IPS-15b (cell line): ENCODE data around the gene EMP2.
"Not testable (repeated sequence)": the region's sequence is repeated elsewhere in the genome, so short reads cannot be mapped to it uniquely, and the experiment has no call there.

Experiments used
- H3K27me3 ChIP-seq: one replicate; pipeline ENCODE4 v1.6.1; 2013; ENCODE audit warnings: low read length; ENCODE audit not compliant: control insufficient read depth, insufficient read depth
- H3K36me3 ChIP-seq: one replicate; pipeline ENCODE4 v1.6.1; 2013; ENCODE audit warnings: low read length; ENCODE audit not compliant: control insufficient read depth, insufficient read depth
- H3K4me1 ChIP-seq: one replicate; pipeline ENCODE4 v1.6.1; 2013; ENCODE audit warnings: mild to moderate bottlenecking, low read length; ENCODE audit not compliant: control insufficient read depth, insufficient read depth
- H3K4me3 ChIP-seq: one replicate; pipeline ENCODE4 v1.5.1; 2013; ENCODE audit warnings: low read depth, low read length
- H3K9ac ChIP-seq: one replicate; pipeline ENCODE4 v1.6.1; 2013; ENCODE audit warnings: low read depth, mild to moderate bottlenecking, low read length
- H3K9me3 ChIP-seq: one replicate; pipeline ENCODE4 v1.6.1; 2013; ENCODE audit warnings: mild to moderate bottlenecking, low read length; ENCODE audit not compliant: control insufficient read depth, insufficient read depth

EMP2 gene

GRCh38 chr16:10509534-10510025 lies 70.8 kb downstream of the EMP2 start:
- H3K27me3 ChIP-seq = no peaks in the 10 kb centered on the region
- H3K36me3 ChIP-seq = no peaks in the 10 kb centered on the region
- no peak overlapping the region for H3K4me3 ChIP-seq
- peaks cover 3% of the 10 kb centered on the region for H3K9me3 ChIP-seq
- H3K9ac ChIP-seq = no peak overlapping the region
- peaks cover 3% of the 10 kb centered on the region for H3K4me1 ChIP-seq

DNA sequence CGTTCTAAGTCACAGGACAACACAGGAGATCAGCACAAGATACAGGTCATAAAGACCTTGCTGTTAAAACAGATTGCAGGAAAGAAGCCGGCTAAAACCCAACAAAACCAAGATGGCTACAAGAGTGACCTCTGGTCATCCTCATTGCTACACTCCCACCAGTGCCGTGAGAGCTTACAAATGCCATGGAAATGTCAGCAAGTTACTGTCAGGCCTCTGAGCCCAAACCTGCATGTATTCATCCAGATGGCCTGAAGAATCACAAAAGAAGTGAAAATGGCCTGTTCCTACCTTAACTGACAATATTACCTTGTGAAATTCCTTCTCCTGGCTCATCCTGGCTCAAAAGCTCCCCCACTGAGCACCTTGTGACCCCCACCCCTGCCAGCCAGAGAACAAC lies 75.1 kb downstream of the EMP2 start:
- H3K9me3 ChIP-seq, H3K4me1 ChIP-seq, H3K9ac ChIP-seq, H3K27me3 ChIP-seq, H3K36me3 ChIP-seq, H3K4me3 ChIP-seq: not testable (repeated sequence)

DNA sequence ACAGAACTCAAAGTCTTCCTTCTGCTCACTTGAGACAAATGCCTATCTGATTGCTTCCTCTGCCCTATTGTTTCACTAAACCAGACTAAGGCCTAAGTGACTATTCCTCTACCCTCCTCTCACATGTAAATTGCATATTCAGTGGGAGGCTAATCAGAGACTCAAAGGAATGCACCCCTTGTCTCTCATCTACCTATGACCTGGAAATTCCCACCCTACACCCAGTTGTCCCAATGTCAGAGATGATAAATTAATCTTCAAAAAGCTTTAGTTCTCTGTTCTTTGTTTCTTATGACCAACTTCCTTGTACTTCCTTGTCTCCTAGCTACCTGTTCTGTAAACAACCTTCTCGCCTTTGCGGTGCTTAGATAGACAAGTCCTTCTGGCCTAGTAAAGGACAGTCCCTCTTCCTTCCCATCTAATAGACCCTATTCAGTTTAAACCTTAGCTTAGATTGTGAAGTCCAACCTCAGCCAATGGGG lies 76.0 kb downstream of the EMP2 start:
- no peak overlapping the region for H3K9ac ChIP-seq

GRCh38 chr16:10502776-10503175 lies 77.6 kb downstream of the EMP2 start:
- Histone ChIP-seq H3K9me3 (peaks cover 3% of the 10 kb centered on the region), H3K9ac (no peak overlapping the region), H3K4me1 (peaks cover 5% of the 10 kb centered on the region), H3K4me3 (no peak overlapping the region), H3K36me3 (no peaks in the 10 kb centered on the region), H3K27me3 (no peaks in the 10 kb centered on the region)

More for the DNA sequence above, 76.0 kb downstream of the EMP2 start:
- no peaks in the 10 kb centered on the region for H3K27me3 ChIP-seq
- peaks cover 3% of the 10 kb centered on the region for H3K9me3 ChIP-seq
- no peak overlapping the region for H3K4me3 ChIP-seq
- H3K4me1 ChIP-seq = peaks cover 5% of the 10 kb centered on the region
- no peaks in the 10 kb centered on the region for H3K36me3 ChIP-seq

DNA sequence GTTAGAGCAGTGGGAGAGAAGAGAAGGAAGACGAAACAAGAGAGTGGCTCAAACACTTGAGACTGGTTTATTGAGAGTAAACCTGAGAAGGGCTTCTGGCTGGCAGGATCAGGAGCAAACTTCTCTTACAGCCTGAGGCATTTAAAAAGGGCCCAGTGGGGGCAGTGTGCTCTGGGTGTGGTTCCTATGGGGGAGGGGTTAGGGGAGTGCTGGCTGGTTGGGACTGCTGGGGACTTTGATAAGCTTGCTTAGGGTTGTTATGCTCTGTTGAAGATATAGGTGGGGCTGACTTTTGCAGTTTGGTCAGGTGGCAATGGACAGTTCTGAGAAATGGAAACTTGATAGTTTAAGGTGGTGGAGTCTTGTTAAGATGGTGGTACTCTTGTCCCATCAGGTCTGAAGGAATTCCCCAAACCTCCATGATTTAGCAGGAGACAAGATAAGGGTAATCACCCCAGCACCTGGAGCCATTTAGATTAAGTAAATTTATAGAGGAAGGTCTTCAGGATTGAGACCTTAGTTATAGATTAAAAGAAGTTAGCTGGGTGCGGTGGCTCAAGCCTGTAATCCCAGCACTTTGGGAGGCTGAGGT lies 79.3 kb downstream of the EMP2 start:
- H3K36me3 ChIP-seq = no peaks in the 10 kb centered on the region
- H3K4me3 ChIP-seq = no peak overlapping the region
- peaks cover 5% of the 10 kb centered on the region for H3K4me1 ChIP-seq
- H3K9ac ChIP-seq = no peak overlapping the region
- peaks cover 3% of the 10 kb centered on the region for H3K9me3 ChIP-seq
- no peaks in the 10 kb centered on the region for H3K27me3 ChIP-seq

- H3K4me3 ChIP-seq = no peak overlapping the region
- peaks cover 3% of the 10 kb centered on the region for H3K9me3 ChIP-seq
- no peaks in the 10 kb centered on the region for H3K27me3 ChIP-seq
- H3K36me3 ChIP-seq = no peaks in the 10 kb centered on the region
- H3K9ac ChIP-seq = no peak overlapping the region
- H3K4me1 ChIP-seq = peaks cover 5% of the 10 kb centered on the region
Measured at GRCh38 chr16:10500582-10500981, 79.8 kb downstream of the EMP2 start.

GRCh38 chr16:10497132-10498101 lies 83.0 kb downstream of the EMP2 start:
- Histone ChIP-seq H3K4me3 (no peak overlapping the region), H3K36me3 (no peaks in the 10 kb centered on the region), H3K27me3 (no peaks in the 10 kb centered on the region), H3K9me3 (no peaks in the 10 kb centered on the region), H3K4me1 (no peaks in the 10 kb centered on the region), H3K9ac (no peak overlapping the region)

DNA sequence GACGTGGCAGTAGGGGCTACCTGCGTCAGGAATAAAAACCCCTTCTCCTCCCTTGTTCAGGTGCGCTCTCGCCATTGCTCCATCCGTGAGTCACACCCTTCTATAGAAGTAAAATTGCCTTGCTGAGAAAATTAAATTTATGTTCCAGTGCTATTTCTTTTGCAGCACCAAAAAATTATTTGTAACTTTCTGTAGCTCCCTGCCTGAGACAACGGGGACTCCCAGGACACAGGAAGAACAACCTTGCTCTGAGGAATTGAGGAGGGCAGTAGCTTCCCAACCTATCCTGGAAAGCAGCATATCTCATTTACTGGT lies 85.4 kb downstream of the EMP2 start:
- Histone ChIP-seq H3K4me1 (no peaks in the 10 kb centered on the region), H3K27me3 (no peaks in the 10 kb centered on the region), H3K9me3 (no peaks in the 10 kb centered on the region), H3K4me3 (no peak overlapping the region), H3K9ac (no peak overlapping the region), H3K36me3 (no peaks in the 10 kb centered on the region)

DNA sequence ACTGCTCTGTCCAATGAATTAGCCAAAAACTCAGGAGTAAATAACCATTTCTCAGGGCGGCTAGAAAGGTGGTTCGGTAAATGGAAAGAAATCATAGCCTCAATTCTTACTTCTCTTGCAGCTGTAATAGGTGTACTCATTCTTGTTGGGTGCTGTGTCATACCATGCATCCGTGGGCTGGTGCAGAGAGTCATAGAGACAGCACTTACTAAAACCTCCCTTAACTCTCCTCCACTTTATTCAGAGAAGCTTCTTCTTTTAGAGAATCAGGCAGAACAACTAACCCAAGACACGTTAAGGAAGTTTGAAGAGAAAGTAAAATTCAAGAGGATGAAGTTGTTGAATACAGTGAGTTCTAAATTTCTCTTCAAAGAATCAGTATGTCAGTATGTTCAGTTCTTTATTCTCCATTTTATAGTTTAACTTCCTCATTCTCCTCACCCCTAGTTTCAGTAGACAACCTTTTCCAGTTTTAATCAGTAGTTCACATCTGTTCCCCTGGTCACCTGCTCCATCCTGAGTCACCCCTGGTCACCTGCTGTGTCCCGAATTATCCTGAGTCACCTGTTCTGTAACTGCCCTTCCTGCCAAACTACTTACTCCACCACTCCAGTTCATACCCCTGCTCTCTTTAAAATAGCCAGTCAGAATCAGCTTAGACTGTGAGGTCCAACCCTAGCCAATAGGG lies 85.9 kb downstream of the EMP2 start:
- no peak overlapping the region for H3K4me3 ChIP-seq
- H3K9ac ChIP-seq = no peak overlapping the region
- no peaks in the 10 kb centered on the region for H3K9me3 ChIP-seq
- H3K4me1 ChIP-seq = no peaks in the 10 kb centered on the region
- H3K27me3 ChIP-seq = no peaks in the 10 kb centered on the region
- no peaks in the 10 kb centered on the region for H3K36me3 ChIP-seq

GRCh38 chr16:10493276-10493675 lies 87.1 kb downstream of the EMP2 start:
- no peaks in the 10 kb centered on the region for H3K36me3 ChIP-seq
- no peak overlapping the region for H3K4me3 ChIP-seq
- no peak overlapping the region for H3K9ac ChIP-seq
- no peaks in the 10 kb centered on the region for H3K4me1 ChIP-seq
- H3K9me3 ChIP-seq = no peaks in the 10 kb centered on the region
- no peaks in the 10 kb centered on the region for H3K27me3 ChIP-seq

DNA sequence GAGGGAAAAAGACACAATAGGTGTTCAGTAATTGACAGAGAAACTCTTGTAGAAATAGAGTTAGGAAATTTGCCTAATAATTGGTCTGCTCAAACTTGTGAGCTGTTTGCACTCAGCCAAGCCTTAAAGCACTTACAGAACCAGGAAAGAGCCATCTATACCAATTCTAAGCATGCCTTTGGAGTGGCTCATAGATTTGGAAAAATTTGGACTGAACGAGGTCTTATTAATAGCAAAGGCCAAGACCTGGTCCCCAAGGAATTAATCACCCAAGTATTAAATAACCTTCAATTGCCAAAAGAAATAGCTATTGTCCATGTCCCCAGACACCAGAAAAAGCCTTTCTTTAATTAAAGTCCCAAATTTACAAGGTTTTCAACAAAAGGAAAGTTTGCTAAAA lies 90.3 kb downstream of the EMP2 start:
- no peaks in the 10 kb centered on the region for H3K27me3 ChIP-seq
- peaks cover 8% of the 10 kb centered on the region for H3K9me3 ChIP-seq
- no peak overlapping the region for H3K9ac ChIP-seq
- H3K36me3 ChIP-seq = no peaks in the 10 kb centered on the region
- H3K4me3 ChIP-seq = no peak overlapping the region
- H3K4me1 ChIP-seq = no peaks in the 10 kb centered on the region
